Endothelial cell of hepatic sinusoid (primary cell): Measurements from ENCODE around the gene SPTBN1.

ENCODE experiments used
- in situ Hi-C: cut with HindIII; loops from 2 replicates; pipeline ENCODE4 v1.10.0; 2017; ENCODE audit warnings: low sequenced_read_pairs

Gene SPTBN1

GRCh38 chr2:54585136-54585733 lies 129.1 kb downstream of the SPTBN1 start:
- in situ Hi-C loops = no loop called here

- in situ Hi-C loops = no loop called here
Observed at GRCh38 chr2:54586062-54586461, 129.9 kb downstream of the SPTBN1 start.

- in situ Hi-C loops = no loop called here
Observed at GRCh38 chr2:54586494-54586893, 130.4 kb downstream of the SPTBN1 start.

GRCh38 chr2:54587171-54588016 lies 131.3 kb downstream of the SPTBN1 start:
- in situ Hi-C loops = no loop called here

- in situ Hi-C loops = no loop called here
Observed at GRCh38 chr2:54588244-54588899, 132.2 kb downstream of the SPTBN1 start.

GRCh38 chr2:54589038-54589339 lies 132.9 kb downstream of the SPTBN1 start:
- in situ Hi-C loops = no loop called here

GRCh38 chr2:54589340-54590215 lies 133.5 kb downstream of the SPTBN1 start:
- in situ Hi-C loops = no loop called here

GRCh38 chr2:54590216-54591120 lies 134.3 kb downstream of the SPTBN1 start:
- in situ Hi-C loops = no loop called here

- in situ Hi-C loops = no loop called here
Observed at GRCh38 chr2:54591551-54591950, 135.4 kb downstream of the SPTBN1 start.

- in situ Hi-C loops = no loop called here
Observed at GRCh38 chr2:54593249-54593648, 137.1 kb downstream of the SPTBN1 start.

- in situ Hi-C loops = no loop called here
Observed at GRCh38 chr2:54594048-54594447, 137.9 kb downstream of the SPTBN1 start.

GRCh38 chr2:54595161-54595803 lies 139.2 kb downstream of the SPTBN1 start:
- in situ Hi-C loops = loop anchor here (5.0 kb wide), 2 partner anchors 53 to 388 kb away; no protein-coding TSS in a partner anchor

GRCh38 chr2:54595999-54596902 lies 140.1 kb downstream of the SPTBN1 start:
- in situ Hi-C loops = loop anchor here (5.0 kb wide), 2 partner anchors 54 to 389 kb away; no protein-coding TSS in a partner anchor

GRCh38 chr2:54597153-54597848 lies 141.2 kb downstream of the SPTBN1 start:
- in situ Hi-C loops = loop anchor here (5.0 kb wide), 2 partner anchors 55 to 390 kb away; no protein-coding TSS in a partner anchor

- in situ Hi-C loops = loop anchor here (5.0 kb wide), 2 partner anchors 56 to 391 kb away; no protein-coding TSS in a partner anchor
Observed at GRCh38 chr2:54598347-54599325, 142.5 kb downstream of the SPTBN1 start.

- in situ Hi-C loops = loop anchor here (5.0 kb wide), 2 partner anchors 57 to 392 kb away; no protein-coding TSS in a partner anchor
Observed at GRCh38 chr2:54599326-54599710, 143.2 kb downstream of the SPTBN1 start.
